Mammary epithelial cell (primary cell): ENCODE data around the gene TRIM63.

Experiments used
- CTCF ChIP-seq, 2 donors: IDR thresholded peaks in 1 of 2; conservative IDR thresholded peaks in 1 of 2; 2 replicates each; pipeline ENCODE4 v1.5.1; 2011 to 2012; ENCODE audit warnings: inconsistent platforms in 2 of 2, low read length in 2 of 2, mild to moderate bottlenecking in 2 of 2, control low read depth in 1 of 2, low read depth in 1 of 2; ENCODE audit not compliant: insufficient read depth in 1 of 2; ENCODE audit errors: extremely low read depth in 1 of 2
- EZH2 ChIP-seq: IDR thresholded peaks from 2 replicates; pipeline ENCODE4 v1.6.1; 2012; ENCODE audit warnings: low read length, inconsistent platforms, borderline replicate concordance

- TF ChIP-seq CTCF (conservative IDR thresholded peaks at IDR 0.05 in 1 of 2, IDR thresholded peaks at IDR 0.05 in 1 of 2; ENCODE audit: extremely low read depth in 1 of 2, insufficient read depth in 1 of 2, low read depth in 1 of 2, low read length in 2 of 2), result no peak
- TF ChIP-seq EZH2, result no peak
These were observed 20.1 kb downstream of the TRIM63 start for GRCh38 chr1:26047278-26047874.
